Bronchial smooth muscle cell (primary cell): ENCODE results near the gene CCN6. TPM values are rescaled to one million over a fixed set of nuclear protein-coding genes. Genes with fewer than 3 reads are reported as not detected.

ENCODE experiments used
- total RNA-seq: library from RNA; depleted of rRNA; stranded (reverse); fragments of >200 nt; gene quantifications from 2 replicates; pipeline ENCODE4 v1.2.1, GENCODE V29; 2014

The CCN6 gene
- total RNA-seq = not detected in 2 replicates

DNA sequence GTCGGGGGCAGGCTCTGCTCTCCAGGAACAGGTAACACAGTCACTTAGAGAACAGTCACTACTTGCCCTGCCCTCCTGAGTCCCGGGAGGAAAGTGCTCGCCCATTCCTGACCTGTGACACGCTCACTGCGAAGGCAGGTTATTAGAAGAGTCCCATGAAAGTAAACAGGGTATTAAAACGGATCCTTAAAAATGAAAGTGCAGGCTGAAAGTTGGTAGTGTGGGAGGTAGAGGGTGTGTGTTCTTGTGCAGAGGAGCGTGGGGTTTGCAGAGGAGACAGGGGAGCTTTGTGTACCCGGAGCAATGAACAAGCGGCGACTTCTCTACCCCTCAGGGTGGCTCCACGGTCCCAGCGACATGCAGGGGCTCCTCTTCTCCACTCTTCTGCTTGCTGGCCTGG, at the start of gene CCN6:
CCN6 (plus strand) TSS at position 104 of the 400 bp plus-strand sequence; CDS start at position 358, 254 bp downstream.

DNA sequence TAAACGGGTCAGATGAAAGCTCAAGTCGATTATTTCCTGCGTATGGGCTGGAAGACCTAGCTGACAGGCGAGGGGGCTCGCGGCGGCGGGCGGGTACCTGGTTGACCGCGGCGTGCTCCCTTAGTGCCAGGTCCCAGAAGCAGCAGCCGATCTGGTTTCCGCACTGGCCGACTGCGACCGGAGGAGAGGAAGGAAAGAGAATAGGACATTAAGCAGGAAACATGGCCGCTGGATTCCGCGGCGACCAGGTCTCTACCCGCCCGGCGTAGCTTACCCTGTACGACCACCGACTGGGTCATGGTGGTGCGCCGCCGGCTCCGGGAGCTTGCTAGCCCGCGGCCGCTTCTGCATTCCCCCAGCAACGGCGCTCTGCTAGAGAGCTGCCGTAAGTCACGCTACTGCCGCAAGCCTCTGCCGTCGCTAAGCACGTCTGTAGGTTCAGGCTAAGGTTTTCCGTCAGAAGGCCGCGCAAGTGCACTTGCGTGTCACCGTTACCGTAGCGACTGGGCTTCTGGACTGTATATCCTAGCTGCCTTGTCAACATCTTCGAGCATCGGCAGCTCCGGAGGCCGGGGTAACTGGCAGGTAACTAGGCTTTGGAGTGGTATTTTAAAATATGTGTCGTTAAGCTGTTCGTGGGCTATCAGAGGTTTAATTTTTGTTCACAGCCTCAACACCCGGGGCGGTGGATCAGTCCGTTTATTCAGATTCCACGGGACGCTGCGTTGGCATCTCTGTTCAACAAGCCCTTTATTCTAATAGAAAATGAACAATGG, 33.4 kb downstream of the CCN6 start, which contains the start of the genes FAM229B and TUBE1:
FAM229B (plus strand) TSS at position 456 of the 776 bp plus-strand sequence. CDS start 11,693 bp downstream, outside the sequence.
TUBE1 (minus strand) TSS at position 347 of the 776 bp plus-strand sequence; CDS start at position 299, 48 bp downstream.

Other genes starting within 250 kb of the CCN6 start
- gene FYN, start 180.7 kb upstream of the CCN6 start, total RNA-seq = 52.5 and 82.1 TPM in 2 replicates
- 13.6 and 13.7 TPM in 2 replicates for gene TUBE1, start 33.4 kb downstream of the CCN6 start, total RNA-seq
- 24.0 and 33.6 TPM in 2 replicates for gene FAM229B, start 33.5 kb downstream of the CCN6 start, total RNA-seq
- 569 and 653 TPM in 2 replicates for gene LAMA4, start 200.5 kb downstream of the CCN6 start, total RNA-seq